HuH-7.5 (cell line): ENCODE measurements around the gene EYA3.
"Not testable (repeated sequence)": the region's sequence is repeated elsewhere in the genome, so short reads cannot be mapped to it uniquely, and the experiment has no call there.

Experiments used
- DNase-seq: peaks from one replicate; pipeline ENCODE4 v3.0.0; 2011; ENCODE audit warnings: low spot score

Gene EYA3

DNA sequence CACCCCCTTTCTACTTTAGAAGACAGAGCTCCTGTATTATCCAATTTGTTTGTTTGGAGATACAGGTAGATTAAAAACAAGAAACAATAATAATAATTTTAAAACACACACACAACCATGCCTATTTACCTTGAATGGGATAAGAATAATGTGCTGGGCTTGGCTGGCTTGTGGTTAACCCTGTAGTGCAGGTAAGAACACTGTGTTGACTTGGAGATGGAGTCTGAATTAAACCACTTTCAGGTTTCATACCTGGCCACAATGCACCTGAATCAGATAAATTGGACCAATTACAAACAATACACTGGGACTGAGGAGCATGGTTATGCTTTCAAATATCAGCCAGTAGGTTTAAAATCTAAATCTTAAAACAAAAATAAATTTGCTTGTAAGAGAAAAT is 60.8 kb downstream of the EYA3 start:
- no peak for DNase-seq

DNA sequence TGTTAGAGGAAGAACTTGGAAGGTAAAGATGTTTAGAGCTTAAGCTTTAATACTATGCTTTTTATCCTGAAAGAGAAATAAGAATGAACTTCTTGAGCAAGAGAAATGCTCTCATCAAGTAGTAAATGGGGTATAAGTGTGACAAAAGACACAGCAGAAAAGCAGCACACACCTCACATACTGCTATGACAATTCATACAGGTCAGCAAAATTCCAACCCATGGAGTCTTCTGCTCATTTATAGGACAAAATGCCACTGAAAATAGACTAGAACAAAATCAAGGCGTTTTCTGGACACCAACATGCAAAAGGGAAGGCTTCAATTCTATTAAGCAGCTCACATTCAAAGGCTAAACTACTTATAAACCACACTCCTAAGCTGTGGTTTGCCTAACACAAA is 61.2 kb downstream of the EYA3 start:
- no peak for DNase-seq

DNA sequence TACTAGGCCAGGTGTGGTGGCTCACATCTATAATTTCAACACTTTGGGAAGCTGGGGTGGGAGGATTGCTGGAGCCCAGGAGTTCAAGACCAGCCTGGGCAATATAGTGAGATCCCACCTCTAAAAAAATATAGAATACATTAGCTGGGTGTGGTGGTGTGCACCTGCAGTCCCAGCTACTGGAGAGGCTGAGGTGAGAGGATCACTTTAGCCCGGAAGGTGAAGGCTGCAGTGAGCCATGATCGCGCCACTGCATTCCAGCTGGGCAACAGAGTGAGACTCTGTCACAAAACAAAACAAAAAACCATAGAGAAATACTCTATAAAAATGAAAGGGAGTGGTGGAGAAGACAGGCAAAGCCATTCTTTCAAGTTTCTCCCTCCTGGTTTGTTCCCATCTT is 62.1 kb downstream of the EYA3 start:
- no peak for DNase-seq

DNA sequence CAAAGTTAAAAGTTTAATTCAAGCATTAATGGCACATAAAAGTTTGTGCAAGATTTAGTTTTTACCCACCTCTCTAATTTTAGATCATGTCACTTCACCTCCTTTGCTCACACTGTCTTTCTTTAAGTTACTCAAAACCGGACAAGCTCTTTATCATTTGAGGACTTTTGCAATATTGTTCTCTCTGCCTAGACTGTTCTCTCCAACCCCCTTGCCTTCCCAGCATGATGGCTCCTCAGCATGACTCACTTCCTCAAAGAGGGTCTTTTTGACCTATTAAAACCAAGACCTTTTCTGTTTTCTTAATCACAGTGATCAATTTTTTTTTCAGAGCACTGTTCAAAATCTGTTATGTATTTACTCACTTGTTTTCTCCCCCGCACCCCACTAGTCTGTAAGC is 67.3 kb downstream of the EYA3 start:
- DNase-seq = no peak

DNA sequence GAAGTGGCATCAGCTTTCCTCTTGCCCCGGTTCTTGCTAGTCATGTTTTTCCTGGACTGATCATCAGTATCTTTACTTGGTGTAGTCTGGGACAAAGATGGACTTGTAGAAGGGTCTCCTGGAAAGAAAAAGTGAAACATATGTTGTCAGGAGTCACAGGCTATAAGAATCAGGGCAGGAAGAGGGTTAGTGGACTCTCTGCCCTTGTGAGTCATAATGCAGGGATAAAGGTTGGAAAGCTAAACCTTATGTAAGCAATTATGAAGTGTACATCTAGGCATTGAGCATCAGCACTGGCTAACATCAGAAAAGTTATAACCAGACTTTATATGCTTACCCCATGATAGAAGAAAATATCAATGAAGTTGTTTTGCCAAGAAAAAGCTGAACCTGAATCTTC is 77.4 kb downstream of the EYA3 start:
- no peak for DNase-seq

DNA sequence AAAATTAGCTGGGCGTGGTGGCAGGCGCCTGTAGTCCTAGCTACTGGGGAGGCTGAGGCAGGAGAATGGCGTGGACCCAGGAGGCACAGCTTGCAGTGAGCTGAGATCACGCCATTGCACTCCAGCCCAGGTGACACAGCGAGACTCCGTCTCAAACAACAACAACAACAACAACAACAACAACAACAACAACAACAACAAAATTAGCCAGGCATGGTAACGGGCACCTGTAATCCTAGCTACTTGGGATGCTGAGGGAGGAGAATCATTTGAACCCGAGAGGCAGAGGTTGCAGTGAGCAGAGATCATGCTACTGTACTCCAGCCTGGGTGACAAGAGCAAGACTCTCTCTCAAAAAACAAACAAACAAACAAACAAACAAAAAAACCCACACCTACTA is 85.3 kb downstream of the EYA3 start:
- not testable (repeated sequence) for DNase-seq

DNA sequence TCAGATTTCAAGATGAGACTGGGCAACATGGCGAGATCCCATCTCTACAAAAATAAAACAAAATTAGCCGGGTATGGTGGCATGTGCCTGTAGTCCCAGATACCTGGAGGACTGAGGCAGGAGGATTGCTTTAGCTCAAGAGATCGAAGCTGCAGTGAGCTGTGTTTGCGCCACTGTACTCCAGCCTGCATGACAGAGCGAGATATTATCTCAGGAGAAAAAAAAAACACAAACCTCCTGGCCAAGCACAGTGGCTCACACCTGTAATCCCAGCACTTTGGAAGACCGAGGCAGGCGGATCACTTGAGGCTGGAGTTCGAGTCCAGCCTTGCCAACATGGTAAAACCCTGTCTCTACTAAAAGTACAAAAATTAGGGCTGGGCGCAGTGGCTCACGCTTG is 85.8 kb downstream of the EYA3 start:
- DNase-seq = no peak

DNA sequence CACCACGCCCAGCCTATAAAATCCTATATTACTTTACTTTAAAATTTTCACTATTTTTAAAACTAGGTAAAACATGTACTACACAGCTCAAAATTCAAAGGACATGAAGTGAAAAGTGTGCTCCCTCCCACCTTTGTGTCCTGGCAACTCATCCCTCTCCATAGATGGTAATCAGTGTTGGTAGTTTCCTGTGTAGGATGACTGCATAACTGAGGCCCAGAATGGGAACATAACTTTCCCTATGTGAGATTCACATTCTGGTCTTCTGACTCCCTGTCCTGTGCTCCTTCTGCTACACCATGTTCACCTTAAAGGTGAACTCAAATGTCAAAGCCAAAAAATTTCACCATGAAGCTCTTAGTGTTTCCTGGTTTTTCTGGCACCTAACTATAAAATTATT is 89.4 kb downstream of the EYA3 start:
- no peak for DNase-seq

DNA sequence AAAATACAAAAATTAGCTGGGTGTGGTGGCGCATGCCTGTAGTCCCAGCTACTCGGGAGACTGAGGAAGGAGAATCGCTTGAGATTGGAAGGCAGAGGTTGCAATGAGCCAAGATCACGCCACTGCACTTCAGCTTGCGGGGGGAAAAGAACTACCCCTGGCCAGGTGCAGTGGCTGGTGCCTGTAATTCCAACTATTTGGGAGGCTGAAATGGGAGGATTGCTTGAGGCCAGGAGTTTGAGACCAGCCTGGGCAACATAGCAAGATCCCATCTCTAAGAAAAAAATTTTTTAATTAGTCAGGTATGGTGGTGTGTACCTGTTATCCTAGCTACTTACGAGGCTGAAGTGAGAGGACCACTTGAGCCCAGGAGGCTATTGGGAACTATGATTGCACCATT is 93.9 kb downstream of the EYA3 start:
- not testable (repeated sequence) for DNase-seq

DNA sequence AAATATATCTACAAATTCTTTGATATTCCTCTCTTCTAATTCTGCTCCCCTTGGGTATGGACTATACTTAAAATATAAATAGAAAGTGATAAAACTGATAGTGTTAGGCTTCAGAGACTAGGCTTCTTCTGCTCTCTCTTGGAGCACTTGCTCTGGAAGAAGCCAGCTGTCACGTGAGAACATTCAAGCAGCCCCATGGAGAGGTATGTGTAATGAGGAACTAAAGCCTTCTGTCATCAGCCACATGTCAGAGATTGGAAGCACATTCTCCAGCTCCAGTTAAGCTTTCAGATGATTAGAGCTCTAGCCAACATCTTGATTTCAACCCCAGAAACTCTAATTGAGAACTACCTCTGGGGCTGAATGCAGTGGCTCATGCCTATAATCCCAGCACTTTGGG is 94.3 kb downstream of the EYA3 start:
- DNase-seq = no peak

DNA sequence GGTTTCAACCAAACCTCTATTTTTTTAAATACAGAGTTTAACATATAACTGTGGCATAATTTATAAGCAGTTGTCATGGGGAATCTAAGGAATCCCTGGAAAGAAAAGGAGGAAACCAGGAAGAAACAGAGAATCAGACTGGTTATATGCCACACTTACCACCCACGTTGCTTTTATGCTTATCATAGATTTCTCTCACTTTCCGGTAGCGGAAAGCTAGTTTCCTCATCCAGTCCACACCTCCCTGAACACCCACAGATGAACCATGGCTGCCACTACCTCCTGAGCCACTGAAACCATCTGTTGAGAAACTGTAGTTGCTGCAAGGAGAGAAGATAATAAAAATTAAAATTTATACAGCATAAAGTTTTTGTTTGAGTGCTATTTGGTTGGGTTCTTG is 95.2 kb downstream of the EYA3 start:
- no peak for DNase-seq

DNA sequence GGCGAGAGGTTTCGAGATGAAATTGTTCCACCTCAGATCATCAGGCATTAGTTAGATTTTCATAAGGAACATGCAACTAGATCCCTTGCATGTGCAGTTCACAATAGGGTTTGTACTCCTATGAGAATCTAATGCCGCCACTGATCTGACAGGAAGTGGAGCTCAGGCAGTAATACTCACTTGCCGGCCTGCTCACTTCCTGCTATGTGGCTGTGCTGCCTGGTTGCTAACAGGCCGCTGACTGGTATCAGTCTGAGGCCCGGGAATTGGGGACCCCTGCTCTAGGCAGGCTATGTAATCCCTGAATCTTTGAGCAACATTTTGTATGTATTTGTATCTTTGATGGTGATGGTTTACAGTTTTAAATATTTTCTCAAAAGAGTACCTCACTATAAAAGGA is 96.1 kb downstream of the EYA3 start:
- DNase-seq = no peak

DNA sequence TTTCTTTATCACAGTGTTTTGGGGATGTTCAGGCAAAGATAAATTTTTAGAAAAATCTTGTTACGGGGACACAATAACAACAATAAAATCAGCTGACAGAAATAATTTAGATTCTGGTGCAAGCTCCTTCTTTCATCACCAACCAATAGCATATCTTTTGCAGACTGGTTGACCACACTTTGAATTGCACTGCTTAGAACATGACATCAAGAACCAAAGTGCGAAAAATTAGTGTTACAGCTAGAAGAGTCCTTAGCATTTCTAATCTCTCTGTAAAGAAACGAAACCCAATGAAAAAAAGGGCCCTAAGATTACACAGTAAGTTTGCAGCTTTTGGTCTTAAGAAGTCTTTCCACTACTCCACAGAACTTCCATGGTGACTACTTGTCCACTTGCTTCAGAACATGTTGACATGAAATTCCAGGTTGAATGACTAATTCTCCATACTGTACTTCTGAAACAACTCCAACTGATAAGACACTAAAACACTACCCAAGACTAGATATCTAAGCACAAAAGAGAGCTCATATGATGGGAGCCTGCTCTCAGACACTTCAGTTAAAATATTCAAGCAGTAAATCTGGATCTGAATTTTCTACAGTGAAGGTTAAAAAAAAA is 97.4 kb downstream of the EYA3 start:
- DNase-seq = no peak

DNA sequence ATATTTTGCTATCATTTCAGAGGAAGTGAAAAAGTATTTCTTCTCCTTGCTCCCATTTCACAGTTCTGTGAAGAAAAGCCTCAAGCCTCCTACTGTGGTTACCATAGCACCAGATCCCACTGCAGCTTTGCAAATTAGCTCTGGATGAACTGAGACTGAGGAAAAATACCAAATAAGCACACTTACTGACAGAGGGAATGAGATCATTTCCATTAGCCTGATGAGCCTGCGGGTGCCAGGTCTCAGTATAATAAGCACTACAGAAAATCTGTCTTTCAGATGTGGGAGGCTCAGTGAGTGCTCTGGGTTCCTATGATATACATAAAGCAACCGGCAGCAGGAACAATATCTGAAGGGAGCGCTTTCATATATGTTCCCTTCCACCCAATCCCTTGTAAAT is 107.3 kb downstream of the EYA3 start:
- DNase-seq = no peak

DNA sequence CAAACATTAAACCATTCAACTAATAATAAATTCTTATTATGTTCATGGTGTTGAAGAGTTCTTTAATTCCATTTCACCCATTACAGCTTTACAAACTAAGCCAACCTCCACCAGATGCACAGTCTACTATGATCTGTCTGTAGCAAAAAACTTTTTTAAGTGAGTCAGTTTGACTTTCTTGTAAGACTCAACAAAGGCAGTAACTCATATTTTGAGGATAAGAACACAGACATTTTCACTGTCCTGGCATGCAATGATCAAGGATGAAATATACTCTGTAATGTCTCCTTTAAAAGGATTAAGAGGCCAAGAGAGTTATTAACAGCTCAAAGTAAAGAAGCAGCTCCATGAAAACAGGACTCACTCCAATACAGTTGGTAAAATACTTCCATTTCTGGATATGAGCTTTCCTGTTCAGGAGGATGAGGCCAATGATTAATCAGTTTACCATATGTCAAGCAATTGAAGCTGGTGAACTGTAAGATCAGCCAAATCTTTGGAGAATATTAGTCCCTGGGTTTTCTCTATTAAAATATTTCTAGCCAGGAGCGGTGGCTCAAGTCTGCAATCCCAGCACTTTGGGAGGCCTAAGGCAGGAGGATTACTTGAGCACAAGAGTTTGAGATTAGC is 108.1 kb downstream of the EYA3 start:
- no peak for DNase-seq

DNA sequence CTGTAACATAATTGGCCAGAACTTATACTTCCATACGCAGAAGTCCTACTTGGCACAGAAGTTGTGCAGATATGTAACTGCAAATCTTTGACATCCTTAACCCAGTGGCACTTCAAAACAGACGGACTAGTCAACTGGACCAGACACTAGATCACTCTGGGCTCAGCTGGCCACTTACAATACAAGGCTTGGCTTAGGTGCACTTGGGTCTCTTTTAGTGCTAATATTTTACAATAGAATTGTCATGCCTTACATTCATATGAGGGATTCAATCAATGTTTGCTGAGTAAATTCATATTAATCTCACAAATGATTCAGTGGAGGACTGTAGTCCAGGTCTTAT is 108.6 kb downstream of the EYA3 start:
- DNase-seq = no peak

DNA sequence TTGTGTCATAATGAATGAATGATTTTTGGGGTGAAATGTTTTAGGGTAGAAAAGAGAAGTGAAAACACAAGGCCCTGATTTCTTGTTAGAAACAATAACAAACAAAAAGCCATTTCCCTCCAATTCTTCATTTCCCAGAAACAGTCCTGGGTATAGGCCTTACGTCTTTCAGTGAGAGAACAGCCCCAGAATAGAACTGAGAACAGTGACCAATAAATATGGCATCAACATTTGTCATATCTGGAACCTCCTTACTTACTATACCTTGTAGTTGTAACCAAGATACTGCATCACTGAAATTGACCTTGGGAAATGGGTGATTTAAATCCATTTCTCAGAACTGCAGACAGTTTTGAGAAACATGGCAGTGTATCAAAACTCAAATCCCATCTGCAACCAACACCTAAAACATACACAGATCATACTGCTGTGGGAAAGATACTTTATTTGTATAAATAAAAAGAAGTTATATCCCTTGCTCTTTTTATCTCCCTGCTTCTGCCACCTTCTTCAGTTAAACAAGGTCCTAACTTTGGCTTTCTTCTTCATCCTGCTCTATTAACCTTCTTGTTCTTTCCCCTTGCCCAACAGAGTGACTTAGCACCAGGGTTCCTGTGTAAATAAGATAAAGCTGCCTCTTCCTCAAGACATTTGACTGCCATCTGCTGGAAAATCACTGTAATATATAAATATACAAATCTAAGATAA is 109.1 kb downstream of the EYA3 start:
- no peak for DNase-seq

DNA sequence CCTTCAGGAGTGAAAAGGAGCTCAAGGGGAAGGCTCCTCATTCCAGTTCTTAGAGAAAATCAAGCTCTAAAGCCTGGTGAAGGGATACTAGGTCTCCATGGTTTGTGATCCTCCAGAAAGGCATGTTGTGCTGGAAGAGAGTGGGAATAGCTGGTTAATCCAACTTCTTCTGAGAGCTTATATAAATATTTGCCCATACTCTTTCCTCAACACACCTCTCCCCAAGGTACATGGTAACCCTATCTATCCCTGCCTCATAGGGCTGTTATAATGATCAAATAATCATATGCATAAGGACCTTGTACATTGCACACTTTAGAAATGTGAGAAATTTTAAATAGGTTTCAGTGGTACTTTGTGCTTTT is 114.0 kb downstream of the EYA3 start:
- DNase-seq = no peak

DNA sequence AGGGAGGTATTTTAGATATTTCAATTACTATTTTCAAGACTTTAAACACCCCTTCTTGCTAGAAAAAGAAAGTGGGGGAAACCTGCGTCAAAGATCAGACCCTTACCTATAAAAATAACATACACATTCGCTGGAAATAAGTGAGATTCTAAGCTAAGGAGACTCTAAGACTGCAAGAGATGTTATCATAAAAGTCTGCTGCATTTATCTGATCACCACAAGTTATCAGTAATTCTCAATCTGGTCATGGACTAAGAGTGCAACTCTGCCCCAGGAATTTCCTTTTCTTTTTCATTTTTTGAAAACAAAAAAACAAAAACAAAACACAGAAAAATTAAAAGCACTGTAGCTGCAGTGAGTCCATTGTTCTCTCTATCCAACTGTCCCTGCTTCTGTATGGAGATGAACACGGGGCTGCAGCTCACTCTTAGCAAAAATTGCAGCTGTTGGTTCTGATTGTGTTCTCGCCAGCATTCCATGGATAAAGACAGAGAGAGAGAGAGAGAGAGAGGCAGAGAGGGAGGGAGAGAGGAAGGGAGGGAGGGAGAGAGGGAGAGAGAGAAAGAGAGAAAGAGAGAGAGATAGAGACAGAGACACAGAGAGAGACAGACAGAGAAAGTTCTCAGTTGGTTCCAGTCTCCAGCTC is 114.5 kb downstream of the EYA3 start:
- DNase-seq = no peak

DNA sequence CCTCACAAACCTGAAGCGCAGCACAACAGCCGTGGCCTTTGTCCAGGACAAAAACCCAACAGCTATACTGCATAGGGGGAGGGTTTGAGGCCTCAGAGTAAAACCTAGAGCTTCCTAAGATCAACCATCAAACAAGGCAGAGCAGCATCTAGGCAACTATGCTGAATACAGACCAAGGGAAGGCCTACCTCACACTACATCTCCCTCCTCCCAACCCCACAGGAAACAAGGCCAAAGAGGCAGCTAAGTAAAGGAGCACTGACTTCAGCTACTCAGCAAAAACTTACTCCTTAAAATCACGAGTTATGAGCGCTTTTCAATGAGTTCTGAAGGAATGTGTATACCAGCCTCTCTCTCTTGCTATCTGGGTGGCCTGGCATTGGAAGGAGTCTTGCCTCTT is 116.3 kb downstream of the EYA3 start:
- DNase-seq = no peak

DNA sequence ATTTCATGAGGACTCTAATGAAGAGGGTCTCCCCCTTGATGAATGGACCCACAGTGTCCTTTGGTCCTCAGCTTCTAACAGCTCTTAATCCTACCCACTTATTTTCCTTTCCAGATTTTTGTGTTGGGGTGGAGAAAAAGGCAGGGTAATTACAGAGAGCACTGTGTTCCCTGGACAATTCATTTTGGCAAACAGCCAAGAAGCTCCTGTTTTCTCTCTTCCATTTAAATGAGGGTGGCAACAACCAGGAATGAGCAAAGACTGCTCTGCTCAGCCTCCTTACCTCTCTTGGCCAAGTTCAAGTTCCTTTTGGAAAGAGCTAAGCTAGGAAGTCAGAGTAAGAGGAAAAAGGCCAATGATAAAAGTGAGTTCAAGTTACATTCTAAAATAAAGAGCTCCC is 116.7 kb downstream of the EYA3 start:
- no peak for DNase-seq

DNA sequence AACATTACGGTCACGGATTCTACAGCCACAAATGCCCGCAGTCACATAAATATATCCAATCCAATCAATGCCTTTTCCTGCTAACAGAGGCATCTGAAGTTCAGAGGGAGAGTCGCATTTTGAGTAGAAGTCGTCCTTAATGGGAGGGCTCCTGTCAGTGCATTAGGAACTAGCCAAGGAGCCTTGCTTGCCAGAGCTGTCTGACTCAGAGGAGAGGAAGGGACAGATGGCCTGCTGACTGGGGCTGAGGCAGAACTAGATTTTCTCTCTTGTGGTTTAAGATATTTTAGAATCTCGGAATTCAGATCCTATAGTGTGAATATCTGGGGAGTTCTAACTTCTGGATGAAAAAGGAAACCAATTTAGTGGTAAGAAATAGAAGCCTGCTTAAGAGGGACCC is 118.0 kb downstream of the EYA3 start:
- no peak for DNase-seq

DNA sequence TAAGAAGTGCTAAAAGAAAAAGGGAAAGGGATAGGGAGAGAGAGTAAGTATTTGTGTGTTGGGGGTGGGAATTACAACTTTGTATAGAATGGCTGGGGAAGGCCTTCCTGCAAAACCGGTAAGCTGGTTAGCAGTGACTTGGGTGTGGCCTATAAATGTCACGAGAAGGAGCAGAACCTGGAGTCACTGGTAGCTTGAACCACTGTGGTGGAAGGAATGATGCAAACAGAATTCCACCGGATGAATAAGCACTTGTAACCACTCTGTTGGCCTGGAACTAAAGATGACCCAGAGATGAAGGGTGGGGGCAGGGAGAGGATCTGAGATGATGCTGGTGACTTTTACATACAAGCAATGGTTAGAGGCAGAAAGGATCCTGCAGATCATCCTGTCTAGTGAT is 119.7 kb downstream of the EYA3 start:
- DNase-seq = no peak
